MM.1S (cell line): ENCODE results near the gene FOXQ1.

Experiments
- EZH2 ChIP-seq: fragments of 300-600 bp; sonication (generic); optimal IDR thresholded peaks from 2 replicates; pipeline ENCODE3; 2017; ENCODE audit warnings: low read depth, mild to moderate bottlenecking, antibody characterized with exemption, low read length, mixed read lengths
- EZH2phosphoT487 ChIP-seq: fragments of 300-600 bp; sonication (generic); IDR thresholded peaks from 2 replicates; pipeline ENCODE4 v1.6.1; 2018; ENCODE audit warnings: antibody characterized with exemption, low read length
- TF ChIP-seq, protein P1 (sequence below): fragments of 300-600 bp; sonication (generic); IDR thresholded peaks from 2 replicates; pipeline ENCODE4 v1.5.1; 2016; ENCODE audit warnings: antibody characterized with exemption, low read length, mixed read lengths

DNA sequence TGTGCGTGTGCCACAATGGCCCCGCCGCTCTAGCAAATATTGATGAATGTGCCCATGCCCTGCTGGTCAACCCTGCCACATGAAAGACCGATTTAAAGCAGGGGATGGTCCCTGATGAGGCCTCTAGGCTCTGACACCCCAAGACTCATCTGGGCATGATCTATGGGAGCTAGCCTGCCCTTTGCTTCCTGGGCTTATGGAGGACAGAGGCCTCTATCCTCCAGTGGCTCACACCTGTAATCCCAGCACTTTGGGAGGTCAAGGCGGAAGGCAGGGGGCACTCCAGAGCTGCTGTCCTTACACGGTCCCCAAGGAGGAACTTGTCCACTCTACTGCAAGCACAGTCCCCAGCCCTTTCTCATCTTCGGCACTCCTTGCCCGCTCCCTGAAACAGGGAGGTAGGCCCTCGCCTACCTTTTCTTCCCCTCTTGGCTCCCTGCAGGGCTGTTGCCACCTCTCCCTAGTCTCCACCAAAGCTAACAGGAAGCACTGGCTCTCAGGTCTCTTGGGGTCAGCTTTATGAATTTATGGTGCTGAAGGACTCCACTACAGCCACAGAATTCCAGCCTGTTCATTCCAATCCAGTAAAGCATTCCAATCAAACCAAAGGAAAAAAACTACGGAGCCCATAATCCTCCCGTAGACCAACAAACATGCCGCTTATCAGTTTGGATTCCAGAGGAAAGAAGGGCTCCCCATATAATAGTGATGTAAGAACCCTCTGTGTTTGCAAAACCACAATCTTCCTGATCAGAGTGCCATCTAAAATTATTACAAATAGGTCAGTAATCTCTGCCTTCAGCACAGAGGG, 48.7 kb upstream of the FOXQ1 start:
- TF ChIP-seq, protein P1, sequence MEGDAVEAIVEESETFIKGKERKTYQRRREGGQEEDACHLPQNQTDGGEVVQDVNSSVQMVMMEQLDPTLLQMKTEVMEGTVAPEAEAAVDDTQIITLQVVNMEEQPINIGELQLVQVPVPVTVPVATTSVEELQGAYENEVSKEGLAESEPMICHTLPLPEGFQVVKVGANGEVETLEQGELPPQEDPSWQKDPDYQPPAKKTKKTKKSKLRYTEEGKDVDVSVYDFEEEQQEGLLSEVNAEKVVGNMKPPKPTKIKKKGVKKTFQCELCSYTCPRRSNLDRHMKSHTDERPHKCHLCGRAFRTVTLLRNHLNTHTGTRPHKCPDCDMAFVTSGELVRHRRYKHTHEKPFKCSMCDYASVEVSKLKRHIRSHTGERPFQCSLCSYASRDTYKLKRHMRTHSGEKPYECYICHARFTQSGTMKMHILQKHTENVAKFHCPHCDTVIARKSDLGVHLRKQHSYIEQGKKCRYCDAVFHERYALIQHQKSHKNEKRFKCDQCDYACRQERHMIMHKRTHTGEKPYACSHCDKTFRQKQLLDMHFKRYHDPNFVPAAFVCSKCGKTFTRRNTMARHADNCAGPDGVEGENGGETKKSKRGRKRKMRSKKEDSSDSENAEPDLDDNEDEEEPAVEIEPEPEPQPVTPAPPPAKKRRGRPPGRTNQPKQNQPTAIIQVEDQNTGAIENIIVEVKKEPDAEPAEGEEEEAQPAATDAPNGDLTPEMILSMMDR = no peak
- TF ChIP-seq EZH2 = no peak
- no peak for TF ChIP-seq EZH2phosphoT487
